ENCODE measurements around the gene IDI2.
"Not testable (repeated sequence)": the region's sequence is repeated elsewhere in the genome, so short reads cannot be mapped to it uniquely, and the experiment has no call there.

Gene IDI2

DNA sequence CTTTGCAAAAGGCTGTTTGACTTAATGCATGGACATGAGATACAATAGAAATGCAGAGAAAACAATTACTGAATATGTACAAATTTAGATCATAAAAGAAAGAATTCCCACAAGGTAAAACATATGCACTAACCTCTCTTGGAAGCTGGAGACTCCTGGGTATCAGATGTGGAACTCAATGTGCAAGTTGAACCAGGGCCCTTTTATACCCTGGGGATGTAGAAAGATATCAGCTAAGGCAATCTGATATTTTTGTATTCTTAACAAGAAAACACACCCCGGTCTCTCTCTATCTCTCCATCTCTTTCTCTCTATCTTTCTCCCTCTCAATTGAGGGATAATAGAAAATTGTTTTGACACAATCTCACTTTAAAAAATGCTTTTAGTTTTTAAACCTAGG lies at the start of gene IDI2:
TSS of gene IDI2 (minus strand) at position 177 of the 400 bp plus-strand sequence. CDS start 1,136 bp downstream, outside the sequence.
- no peak for DNase-seq (ENCODE audit: low read depth)

DNA sequence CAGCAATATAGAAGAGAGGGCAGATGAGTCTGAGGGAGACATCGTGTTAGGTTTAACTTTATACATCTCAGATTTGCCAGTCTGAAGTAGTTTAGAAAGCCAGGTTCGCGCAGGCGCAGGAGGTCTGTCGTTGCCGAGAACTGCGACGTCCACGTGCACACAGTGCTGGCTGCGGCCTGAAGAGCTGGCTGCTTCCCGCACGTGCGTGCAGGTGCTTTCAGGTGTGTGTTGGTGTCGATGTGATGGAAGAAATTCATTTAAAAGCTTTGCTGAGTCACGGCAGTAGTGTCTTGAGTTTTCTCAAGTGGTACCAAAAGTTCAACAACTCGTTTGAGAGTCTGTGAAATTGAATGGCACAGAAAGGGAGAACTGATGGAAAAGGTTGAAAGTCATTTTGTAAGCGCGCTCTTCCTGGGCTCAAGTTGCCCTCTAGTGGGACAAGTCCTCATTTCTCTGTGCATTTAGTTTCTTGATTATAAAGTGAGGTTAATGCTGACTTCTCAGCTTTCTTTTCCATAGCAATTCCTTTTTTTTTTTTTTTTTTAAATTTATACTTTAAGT lies 49.2 kb upstream of the IDI2 start:
- DNase-seq (ENCODE audit: low read depth), result no peak

DNA sequence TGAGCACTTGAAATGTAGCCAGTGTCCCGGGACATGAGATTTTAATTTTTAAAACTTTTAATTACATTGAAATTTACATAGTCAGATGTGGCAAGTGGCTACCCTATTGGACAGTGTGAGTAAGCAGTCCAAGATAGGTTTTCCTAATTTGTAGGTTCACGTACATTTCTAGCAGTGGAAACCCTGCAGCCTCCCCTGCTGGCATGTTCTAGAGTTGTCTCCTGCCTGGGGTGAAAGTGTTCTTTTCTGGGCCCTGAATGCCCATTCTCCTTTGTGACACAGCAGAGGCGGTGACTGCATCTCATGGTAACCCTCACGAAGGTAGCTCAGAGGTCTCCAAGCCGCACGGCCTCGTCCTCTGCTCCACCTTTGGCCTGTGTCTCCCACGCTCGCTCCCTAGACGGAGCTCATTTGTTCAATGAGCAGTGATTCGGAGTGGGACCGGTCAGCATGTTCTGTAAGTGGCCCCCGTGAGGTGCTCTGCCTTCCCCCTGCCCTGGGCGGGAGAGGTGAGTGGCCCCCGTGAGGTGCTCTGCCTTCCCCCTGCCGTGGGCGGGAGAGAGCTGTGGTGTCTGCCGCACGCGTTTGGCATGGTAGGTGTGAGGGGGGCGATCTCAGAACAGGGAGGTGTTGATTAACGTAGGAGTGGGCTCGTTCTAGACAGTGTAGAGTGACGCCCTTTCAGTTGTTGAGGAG lies 48.5 kb upstream of the IDI2 start:
- DNase-seq (ENCODE audit: low read depth), result no peak

DNA sequence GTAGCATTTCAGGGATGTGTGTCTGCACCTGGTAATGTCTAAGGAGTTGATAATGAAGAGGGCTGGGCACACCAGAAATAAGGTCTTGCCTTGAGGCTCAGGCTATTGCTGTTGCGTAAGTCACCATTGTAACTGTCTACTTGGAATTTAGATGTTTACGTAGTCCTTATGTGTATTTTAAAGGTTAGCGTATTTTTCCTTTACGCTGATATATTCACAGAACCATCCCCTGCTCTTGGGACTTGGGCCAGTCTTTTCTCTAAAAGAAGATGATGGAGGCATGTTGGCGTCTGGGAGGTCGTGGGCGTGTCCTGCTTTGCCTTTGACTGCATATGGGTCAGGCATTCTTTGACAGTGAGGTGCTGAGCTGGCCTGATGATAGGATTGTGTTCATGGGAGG lies 45.3 kb upstream of the IDI2 start:
- no peak for DNase-seq (ENCODE audit: low read depth)

GRCh38 chr10:1068380-1069361 lies 43.0 kb upstream of the IDI2 start:
- DNase-seq (ENCODE audit: low read depth), result no peak

DNA sequence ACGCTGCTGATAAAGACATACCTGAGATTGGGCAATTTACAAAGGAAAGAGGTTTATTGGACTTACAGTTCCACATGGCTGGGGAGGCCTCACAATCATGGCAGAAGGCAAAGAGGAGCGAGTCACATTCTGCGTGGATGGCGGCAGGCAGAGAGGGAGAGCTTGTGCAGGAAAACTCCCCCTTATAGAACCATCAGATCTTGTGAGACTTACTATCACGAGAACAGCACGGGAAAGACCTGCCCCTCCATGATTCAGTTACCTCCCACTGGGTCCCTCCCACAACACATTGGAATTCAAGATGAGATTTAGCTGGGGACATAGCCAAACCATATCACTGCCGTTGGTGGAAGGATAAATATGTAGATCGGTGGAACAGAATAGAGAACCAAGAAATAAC lies 41.1 kb upstream of the IDI2 start:
- DNase-seq (ENCODE audit: low read depth), result not testable (repeated sequence)

DNA sequence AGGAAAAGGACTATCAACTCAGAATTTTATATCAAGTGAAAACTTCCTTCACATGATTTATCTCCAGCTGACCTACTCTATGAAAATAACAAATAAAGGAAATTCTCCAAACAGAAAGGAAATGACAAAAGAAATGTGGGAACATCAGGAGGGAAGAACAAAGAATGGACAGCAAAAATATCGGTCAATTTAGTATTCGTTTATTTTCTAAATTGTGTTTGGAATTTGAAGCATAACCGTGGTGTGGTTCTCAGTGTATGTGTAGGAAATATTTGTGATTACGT lies 39.2 kb upstream of the IDI2 start:
- no peak for DNase-seq (ENCODE audit: low read depth)

- no peak for DNase-seq (ENCODE audit: low read depth)
Measured at GRCh38 chr10:1063232-1063865, 37.7 kb upstream of the IDI2 start.

- DNase-seq (ENCODE audit: low read depth), result no peak
Measured at GRCh38 chr10:1061930-1062774, 36.5 kb upstream of the IDI2 start.

DNA sequence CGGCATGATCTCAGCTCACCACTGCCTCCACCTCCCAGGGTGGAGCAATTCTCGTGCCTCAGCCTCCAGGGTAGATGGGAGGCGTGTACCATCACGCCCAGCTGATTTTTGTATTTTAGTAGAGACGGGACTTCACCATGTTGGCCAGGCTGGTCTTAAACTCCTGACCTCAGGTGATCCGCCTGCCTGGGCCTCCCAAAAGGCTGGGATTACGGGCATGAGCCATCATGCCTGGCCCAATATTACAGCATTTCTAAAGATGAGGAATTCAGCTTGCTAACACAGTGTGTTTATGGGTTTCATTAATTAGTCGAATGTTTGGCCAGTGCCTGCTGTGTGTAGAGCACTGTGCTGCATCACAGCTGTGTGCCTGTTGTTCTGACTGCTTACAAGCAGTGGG lies 34.2 kb upstream of the IDI2 start:
- DNase-seq (ENCODE audit: low read depth), result no peak

GRCh38 chr10:1058017-1058416 lies 32.4 kb upstream of the IDI2 start:
- no peak for DNase-seq (ENCODE audit: low read depth)

GRCh38 chr10:1057106-1057657 lies 31.5 kb upstream of the IDI2 start:
- no peak for DNase-seq (ENCODE audit: low read depth)

GRCh38 chr10:1056326-1057105 lies 30.9 kb upstream of the IDI2 start, which contains the start of gene WDR37:
Gene WDR37, plus strand, starts transcription at chr10:1056385. Its CDS starts 15,771 bp downstream, at chr10:1072156.
- peak; percentile 89 for DNase-seq (ENCODE audit: low read depth)

DNA sequence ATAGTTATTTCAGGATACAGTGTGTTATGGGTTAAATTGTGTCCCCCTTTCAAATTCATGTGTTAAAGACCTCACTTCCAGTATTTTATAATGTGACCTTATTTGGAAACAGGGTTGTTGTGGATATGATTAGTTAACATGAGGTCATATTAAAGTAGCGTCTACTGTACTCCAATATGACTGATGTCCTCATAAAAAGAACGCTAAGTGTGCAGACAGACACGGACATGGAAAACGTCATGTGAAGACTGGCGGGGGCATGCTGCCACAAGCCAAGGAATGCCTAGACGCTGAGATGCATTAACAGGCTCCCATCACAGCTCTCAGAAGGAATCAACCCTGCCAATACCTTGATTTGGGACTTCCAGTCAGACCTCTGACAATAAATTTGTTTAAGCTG lies 29.0 kb upstream of the IDI2 start:
- no peak for DNase-seq (ENCODE audit: low read depth)

DNA sequence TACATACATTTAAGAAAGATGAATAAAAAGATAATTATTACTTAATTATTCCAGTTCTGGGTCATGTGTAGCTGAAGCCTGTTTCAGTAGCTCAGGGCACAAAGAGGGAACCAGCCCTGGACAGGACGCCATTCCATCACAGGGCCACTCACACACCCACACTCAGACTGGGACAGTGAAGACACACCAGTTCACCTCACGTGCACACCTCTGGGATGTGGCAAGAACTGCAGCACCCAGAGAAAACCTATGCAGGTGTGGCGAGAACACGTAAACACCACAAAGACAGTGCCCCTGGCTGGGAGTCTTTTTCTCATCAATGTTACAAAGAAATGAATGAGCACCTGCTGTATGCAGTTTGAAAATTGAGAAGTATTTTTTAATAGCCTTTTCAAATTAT lies 24.9 kb upstream of the IDI2 start:
- no peak for DNase-seq (ENCODE audit: low read depth)

GRCh38 chr10:1050145-1050544 lies 24.5 kb upstream of the IDI2 start:
- no peak for DNase-seq (ENCODE audit: low read depth)

DNA sequence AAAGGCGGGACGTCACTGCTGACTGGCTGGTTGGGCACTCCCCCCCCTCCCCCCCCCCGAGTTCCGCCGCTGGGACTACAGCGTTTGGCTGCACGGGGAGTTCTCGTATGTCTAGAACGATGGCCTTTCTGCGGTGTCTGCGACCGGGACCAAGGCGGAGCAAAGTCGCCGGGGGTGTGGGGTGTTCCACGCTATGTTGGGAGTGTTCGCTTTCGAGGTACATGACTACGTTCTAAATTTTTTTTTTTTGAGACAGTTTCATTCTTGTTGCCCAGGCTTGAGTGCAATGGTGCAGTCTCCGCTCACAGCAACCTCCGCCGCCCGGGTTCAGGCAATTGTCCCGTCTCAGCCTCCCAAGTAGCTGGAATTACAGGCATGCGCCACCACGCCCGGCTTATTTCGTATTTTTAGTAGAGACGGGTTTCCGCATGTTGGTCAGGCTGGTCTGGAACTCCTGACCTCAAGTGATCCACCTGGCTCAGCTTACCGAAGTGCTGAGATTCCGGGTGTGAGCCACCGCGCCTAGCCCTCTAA lies 23.8 kb upstream of the IDI2 start:
- peak; percentile 13 for DNase-seq (ENCODE audit: low read depth)

DNA sequence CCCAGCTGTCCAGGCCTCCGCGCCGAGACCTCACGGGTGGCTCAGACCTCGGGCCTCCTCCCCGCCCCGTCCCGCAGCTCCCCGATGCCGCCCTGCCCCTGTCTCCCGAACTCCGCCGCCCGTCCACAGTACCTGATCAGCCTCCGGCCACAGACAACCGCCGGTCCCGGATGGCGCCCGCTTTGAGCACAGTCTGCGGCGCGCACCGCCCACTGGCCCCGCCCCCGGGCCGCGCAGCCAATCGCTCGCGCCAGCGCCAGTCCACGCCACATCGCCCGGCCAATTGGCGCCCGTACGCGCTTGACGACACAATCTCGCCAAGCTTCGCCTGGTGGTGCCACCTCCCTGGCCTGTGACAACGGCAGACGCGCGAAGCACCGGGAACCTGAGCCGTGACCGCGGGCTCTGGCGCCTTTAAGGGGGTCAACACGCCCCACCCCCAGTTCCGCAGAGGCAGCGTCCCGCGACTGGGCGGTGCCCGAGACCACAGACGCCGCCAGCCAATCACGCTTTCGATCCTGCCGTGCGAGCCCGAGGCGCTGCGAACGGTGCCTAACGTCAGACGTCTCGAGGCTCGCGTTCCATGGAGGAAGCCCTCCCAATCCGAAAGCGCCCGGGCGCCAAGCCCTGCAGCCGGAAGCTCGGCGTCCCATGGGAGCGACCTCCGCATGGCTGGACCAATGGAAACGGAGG lies 23.2 kb upstream of the IDI2 start, which contains the start of gene IDI1:
TSS of gene IDI1 (minus strand) at position 388 of the 693 bp plus-strand sequence. CDS start at position 272, 116 bp downstream.
- peak; percentile 92 for DNase-seq (ENCODE audit: low read depth)

DNA sequence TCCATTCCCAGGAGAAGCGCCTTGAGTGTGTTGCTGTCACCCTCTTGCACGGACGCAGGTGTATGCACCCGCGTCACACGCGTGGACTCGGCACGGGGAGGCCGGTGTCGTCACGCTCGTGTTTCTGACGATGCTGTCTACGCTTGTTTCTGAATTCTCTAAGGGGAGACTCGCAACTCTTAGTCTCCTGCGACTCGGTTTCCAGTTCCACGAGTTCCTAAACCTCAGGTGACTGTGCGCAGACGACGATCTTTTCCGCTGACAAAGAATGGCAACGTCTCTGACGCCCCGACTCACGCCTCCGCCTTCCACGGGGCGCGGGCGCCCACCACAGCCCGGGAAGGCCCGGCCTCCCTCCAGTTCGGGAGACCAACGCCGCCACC lies 22.7 kb upstream of the IDI2 start:
- DNase-seq (ENCODE audit: low read depth), result no peak
